ENCODE results near the gene CCDC169.

Gene CCDC169

DNA sequence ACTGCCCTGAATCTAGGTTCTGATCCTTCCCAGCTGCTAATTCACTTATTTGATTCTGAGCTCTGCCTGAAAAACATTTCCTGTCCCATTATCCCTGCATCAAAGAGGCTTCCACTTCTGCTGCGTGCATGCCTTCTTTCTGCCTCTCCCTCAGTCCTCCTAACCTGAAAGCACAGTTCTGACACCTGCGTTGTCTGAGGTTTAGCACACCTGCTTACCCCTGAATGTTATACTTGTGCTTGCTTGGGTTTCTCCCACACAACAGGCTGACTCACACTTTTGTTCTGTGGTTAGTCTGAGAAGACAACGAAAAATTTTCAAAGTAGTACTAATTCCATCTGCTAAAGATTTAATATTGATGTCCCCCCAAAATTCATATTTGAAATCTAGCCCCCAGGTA is 80.2 kb downstream of the CCDC169 start:
- H3K27ac Mint-ChIP-seq: no peak overlapping the region
- no peak for ATAC-seq
- DNase-seq: no peak
- no peaks in the 10 kb centered on the region for H3K27me3 Mint-ChIP-seq
- H3K4me3 Mint-ChIP-seq: no peak overlapping the region
- H3K9me3 Mint-ChIP-seq: no peaks in the 10 kb centered on the region
- H3K4me1 Mint-ChIP-seq: no peaks in the 10 kb centered on the region

DNA sequence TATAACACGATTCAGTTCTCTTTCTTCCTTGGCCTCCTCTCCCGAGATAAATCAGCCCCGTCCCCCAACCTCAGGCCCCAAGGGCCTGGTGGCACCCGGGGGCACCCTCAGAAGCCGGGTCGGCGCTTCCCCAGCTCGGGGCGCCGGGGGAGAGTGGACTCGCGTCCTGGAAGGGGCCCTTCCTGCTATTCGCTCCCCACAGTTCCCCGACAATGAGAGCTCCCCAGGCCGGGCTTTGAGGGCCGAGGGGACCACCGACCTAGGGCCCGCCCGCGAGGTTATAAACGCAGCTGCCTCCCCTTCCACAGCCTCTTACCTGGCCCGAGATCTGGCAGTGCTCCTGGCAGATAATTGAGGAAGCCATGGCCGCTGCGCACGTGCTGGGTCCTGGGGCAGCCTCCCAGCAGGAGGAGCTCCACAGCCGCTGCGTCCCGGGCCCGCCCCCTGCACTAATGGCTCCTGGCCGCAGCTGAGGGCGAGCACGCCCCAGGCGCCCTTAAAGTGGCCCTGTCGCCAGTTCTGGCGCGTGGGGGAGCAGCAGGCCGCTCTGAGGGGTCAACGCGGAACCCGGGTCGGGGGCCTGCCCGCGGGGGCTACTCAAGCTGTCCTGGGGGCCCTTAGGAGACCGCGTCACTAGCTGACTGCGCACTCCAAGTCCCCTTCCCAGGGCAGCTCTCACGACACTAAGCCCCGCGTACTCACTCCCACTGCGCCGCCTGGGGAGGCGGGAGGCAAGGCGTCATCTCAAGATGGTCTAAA is 83.3 kb downstream of the CCDC169 start, which contains the start of gene SOHLH2:
TSS of gene SOHLH2 (minus strand) at position 394 of the 759 bp plus-strand sequence. CDS start at position 364, 30 bp downstream.
- H3K4me3 Mint-ChIP-seq: no peak within 1 kb of the TSS
- DNase-seq (no peak), ATAC-seq (no peak)
- peaks cover 0 to 5% of the 10 kb centered on the region in 2 donors for H3K9me3 Mint-ChIP-seq
- H3K4me1 Mint-ChIP-seq: no peaks in the 10 kb centered on the region
- no peak within 1 kb of the TSS for H3K27ac Mint-ChIP-seq
- H3K27me3 Mint-ChIP-seq: peaks cover 16% of the 10 kb centered on the region

GRCh38 chr13:36212789-36213188 is 84.8 kb downstream of the CCDC169 start:
- Mint-ChIP-seq H3K4me1 (no peaks in the 10 kb centered on the region), H3K4me3 (no peak overlapping the region), H3K9me3 (peaks cover 0 to 5% of the 10 kb centered on the region in 2 donors), H3K27ac (no peak overlapping the region), H3K27me3 (peaks cover 16% of the 10 kb centered on the region)
- ATAC-seq: no peak
- no peak for DNase-seq

- Mint-ChIP-seq H3K27me3 (peaks cover 16% of the 10 kb centered on the region), H3K4me3 (no peak overlapping the region)
- ATAC-seq: no peak
Measured at GRCh38 chr13:36211567-36211966, 86.0 kb downstream of the CCDC169 start.

GRCh38 chr13:36210738-36211137 is 86.9 kb downstream of the CCDC169 start:
- Mint-ChIP-seq H3K4me1 (no peaks in the 10 kb centered on the region), H3K4me3 (no peak overlapping the region), H3K9me3 (peaks cover 0 to 5% of the 10 kb centered on the region in 2 donors), H3K27ac (peak overlapping the region in 1 of 2 donors; percentile 19), H3K27me3 (peaks cover 16% of the 10 kb centered on the region)
- ATAC-seq (no peak), DNase-seq (no peak)

More at GRCh38 chr13:36211567-36211966, 86.0 kb downstream of the CCDC169 start:
- Mint-ChIP-seq H3K4me1 (no peaks in the 10 kb centered on the region), H3K9me3 (peaks cover 0 to 5% of the 10 kb centered on the region in 2 donors), H3K27ac (no peak overlapping the region)
- DNase-seq: no peak

- no peak overlapping the region for H3K27ac Mint-ChIP-seq
- H3K4me1 Mint-ChIP-seq: no peaks in the 10 kb centered on the region
- H3K9me3 Mint-ChIP-seq: peaks cover 0 to 5% of the 10 kb centered on the region in 2 donors
- ATAC-seq (no peak), DNase-seq (no peak)
- H3K27me3 Mint-ChIP-seq: peaks cover 16% of the 10 kb centered on the region
- H3K4me3 Mint-ChIP-seq: no peak overlapping the region
Measured at GRCh38 chr13:36207672-36208071, 89.9 kb downstream of the CCDC169 start.

- no peaks in the 10 kb centered on the region for H3K27me3 Mint-ChIP-seq
- no peak for DNase-seq
- peaks cover 0 to 3% of the 10 kb centered on the region in 2 donors for H3K9me3 Mint-ChIP-seq
- ATAC-seq: no peak
- H3K4me3 Mint-ChIP-seq: no peak overlapping the region
- no peaks in the 10 kb centered on the region for H3K4me1 Mint-ChIP-seq
- no peak overlapping the region for H3K27ac Mint-ChIP-seq
Measured at GRCh38 chr13:36193151-36193855, 104.3 kb downstream of the CCDC169 start.

DNA sequence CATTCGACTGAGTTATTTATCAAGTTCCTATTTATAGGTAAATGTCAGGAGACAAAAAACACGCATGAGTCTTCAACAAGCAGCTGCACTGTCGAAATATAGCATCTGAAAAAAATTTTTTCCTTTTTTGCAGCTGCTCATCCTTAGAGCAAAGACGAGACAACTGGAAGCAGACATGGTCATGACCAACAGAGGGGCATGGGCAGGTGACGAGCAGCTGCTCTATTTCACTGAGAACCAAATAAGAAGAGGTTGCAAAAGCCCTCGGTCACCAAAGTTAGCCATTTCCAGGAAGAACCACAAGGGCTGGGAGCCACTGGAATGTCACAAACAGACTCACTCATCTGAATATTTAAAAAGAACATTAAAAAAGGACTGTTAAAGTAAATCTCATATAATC is 105.4 kb downstream of the CCDC169 start:
- Mint-ChIP-seq H3K27me3 (no peaks in the 10 kb centered on the region), H3K9me3 (peaks cover 4 to 12% of the 10 kb centered on the region in 2 donors), H3K4me3 (no peak overlapping the region), H3K27ac (no peak overlapping the region), H3K4me1 (no peaks in the 10 kb centered on the region)
- DNase-seq: no peak
- ATAC-seq: no peak

- no peak for DNase-seq
- Mint-ChIP-seq H3K27ac (no peak overlapping the region), H3K27me3 (no peaks in the 10 kb centered on the region), H3K4me3 (no peak overlapping the region), H3K9me3 (peaks cover 4 to 12% of the 10 kb centered on the region in 2 donors), H3K4me1 (no peaks in the 10 kb centered on the region)
- no peak for ATAC-seq
Measured at GRCh38 chr13:36190771-36191170, 106.8 kb downstream of the CCDC169 start.

- no peak for DNase-seq
- no peak overlapping the region for H3K4me3 Mint-ChIP-seq
- H3K27ac Mint-ChIP-seq: no peak overlapping the region
- H3K9me3 Mint-ChIP-seq: peaks cover 4 to 12% of the 10 kb centered on the region in 2 donors
- H3K4me1 Mint-ChIP-seq: no peaks in the 10 kb centered on the region
- ATAC-seq: no peak
- no peaks in the 10 kb centered on the region for H3K27me3 Mint-ChIP-seq
Measured at GRCh38 chr13:36188441-36188840, 109.2 kb downstream of the CCDC169 start.

DNA sequence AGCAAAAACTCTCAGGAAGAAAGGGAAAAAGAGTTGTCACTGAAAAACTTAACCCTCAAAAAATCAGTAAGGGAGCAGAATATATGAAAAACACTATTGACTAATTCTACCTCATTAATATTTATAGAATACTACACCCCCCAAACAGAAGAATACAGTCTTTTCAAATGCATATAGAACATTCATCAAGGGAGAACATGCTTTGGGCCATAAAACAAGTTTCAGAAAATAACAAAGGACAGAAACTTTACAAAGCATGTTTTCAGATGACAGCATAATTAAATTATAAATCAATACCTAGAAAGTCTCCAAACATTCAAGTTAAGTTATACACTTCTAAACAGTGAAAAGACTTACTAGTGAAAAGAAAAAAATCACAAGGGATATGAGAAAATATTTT is 113.7 kb downstream of the CCDC169 start:
- no peaks in the 10 kb centered on the region for H3K4me1 Mint-ChIP-seq
- peaks cover 9 to 12% of the 10 kb centered on the region in 2 donors for H3K9me3 Mint-ChIP-seq
- ATAC-seq: no peak
- H3K4me3 Mint-ChIP-seq: no peak overlapping the region
- DNase-seq: no peak
- H3K27me3 Mint-ChIP-seq: no peaks in the 10 kb centered on the region
- no peak overlapping the region for H3K27ac Mint-ChIP-seq

Data from stimulated activated naive CD8-positive, alpha-beta T cell treated with anti-CD3 and anti-CD28 coated beads, Interleukin-15, amount 100 ng/mL, for 72 hours (primary cell).